Measurements from ENCODE around the gene IL17C.

- no peak for TF ChIP-seq RAD21 (conservative IDR thresholded peaks at IDR 0.05)
- no peak for TF ChIP-seq CTCF (IDR thresholded peaks at IDR 0.05; ENCODE audit: poor library complexity, severe bottlenecking)
- no peak for TF ChIP-seq POLR2AphosphoS5 (IDR thresholded peaks at IDR 0.05)
- no peak for TF ChIP-seq MXI1 (conservative IDR thresholded peaks at IDR 0.05; ENCODE audit: poor library complexity, severe bottlenecking)
- no peak for TF ChIP-seq REST (IDR thresholded peaks at IDR 0.05; ENCODE audit: borderline replicate concordance)
- TF ChIP-seq EZH2 (IDR thresholded peaks at IDR 0.05; ENCODE audit: borderline replicate concordance, insufficient read depth, low read length, poor library complexity, severe bottlenecking) = no peak
- TF ChIP-seq EP300 (conservative IDR thresholded peaks at IDR 0.05; ENCODE audit: poor library complexity, severe bottlenecking) = no peak
- no peak for TF ChIP-seq TAF1 (IDR thresholded peaks at IDR 0.05; ENCODE audit: low read depth)
Observed at GRCh38 chr16:88632587-88632930, 5.8 kb upstream of the IL17C start.

Data from neural cell (in vitro differentiated cells).